GM21786 (cell line): ENCODE data around the gene OLFM1.

Experiments
- ATAC-seq: cut with Tn5 transposase; IDR thresholded peaks from one replicate; pipeline ENCODE4 v1.9.1; 2021; ENCODE audit not compliant: unreplicated experiment

The OLFM1 gene

DNA sequence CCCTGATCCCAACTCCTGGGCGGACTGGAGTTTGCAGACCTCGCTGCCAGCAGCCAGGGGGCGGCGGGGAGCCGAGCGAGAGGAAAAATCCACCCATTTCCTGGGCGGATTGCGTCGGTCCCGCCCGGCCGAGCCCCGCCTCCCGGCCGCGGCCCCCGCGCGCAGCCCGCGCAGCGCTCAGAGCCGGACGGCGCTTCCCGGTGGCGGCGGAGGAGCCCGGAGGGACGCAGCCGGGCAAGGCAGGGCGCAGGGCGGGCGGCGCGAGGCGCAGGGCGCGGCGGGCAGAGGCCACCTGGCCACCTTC, at the start of gene OLFM1:
Gene OLFM1, plus strand, starts transcription at position 180 of the 304 bp plus-strand sequence. CDS start 322 bp downstream, outside the sequence.
- no peak for ATAC-seq

DNA sequence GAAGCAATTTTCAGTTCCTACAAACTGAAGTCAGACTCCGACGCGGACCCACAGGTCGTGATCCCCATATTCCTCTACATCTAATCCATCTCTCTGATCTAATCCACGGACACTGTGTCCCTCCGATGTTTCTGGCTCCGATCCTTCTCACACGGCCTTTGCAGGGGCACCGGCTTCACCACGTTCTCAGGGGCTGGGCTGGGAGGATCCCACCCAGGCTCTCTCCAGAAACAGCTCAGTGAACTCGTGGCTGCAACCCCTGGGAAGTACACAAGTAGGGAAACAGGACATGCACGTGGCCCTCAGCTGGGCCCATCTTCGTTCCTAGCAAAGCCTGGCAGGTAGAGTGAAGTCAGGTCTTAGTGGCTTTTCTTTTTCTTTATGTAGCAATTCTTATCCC, 49.1 kb upstream of the OLFM1 start:
- no peak for ATAC-seq

DNA sequence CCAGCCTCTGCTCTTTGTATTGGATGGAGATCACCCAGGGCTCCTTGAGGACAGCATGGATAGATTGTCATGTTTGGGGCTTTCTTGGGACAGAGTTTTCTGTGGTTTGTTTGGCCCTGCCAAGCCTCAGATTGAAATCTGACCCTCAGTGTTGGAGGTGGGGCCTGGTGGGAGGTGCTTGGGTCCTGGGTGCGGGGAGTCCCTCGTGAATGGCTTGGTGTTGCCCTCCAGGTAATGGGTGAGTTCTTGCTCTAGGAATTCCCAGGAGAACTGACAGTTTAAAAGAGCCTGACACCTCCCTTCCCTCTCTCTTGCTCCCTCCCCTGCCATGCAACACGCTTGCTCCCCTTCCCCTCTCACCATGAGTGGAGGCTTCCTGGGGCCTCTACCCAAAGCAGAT, 48.6 kb upstream of the OLFM1 start:
- no peak for ATAC-seq

DNA sequence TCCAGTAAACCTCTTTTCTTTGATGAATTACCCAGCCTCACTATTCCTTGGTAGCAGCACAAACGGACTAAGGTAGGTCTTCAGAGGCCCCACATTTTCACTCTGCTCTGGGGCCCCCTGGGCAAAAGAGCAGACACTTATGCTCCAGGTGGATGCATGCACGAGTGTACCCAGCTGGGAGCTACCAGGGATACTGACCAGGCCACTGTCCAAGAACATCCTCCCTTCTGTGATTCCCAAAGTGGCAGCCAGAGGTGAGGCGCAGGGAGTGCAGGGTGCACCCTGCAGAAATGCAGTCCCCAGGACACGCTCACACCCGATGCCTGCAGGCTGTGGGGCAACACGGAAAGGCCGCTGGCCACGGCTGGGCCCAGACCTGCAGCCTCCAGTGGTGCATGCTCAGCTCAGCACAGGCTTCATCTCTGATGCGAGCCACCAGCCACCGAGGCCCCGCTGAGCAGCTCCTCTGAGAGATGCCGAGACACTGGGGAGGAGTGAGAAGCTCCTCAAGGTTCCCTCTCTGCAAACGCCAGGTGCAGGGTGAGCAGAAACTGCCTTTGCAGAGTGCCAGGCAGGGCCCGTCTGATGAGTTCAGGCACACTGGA, 48.1 kb upstream of the OLFM1 start:
- ATAC-seq, result no peak

DNA sequence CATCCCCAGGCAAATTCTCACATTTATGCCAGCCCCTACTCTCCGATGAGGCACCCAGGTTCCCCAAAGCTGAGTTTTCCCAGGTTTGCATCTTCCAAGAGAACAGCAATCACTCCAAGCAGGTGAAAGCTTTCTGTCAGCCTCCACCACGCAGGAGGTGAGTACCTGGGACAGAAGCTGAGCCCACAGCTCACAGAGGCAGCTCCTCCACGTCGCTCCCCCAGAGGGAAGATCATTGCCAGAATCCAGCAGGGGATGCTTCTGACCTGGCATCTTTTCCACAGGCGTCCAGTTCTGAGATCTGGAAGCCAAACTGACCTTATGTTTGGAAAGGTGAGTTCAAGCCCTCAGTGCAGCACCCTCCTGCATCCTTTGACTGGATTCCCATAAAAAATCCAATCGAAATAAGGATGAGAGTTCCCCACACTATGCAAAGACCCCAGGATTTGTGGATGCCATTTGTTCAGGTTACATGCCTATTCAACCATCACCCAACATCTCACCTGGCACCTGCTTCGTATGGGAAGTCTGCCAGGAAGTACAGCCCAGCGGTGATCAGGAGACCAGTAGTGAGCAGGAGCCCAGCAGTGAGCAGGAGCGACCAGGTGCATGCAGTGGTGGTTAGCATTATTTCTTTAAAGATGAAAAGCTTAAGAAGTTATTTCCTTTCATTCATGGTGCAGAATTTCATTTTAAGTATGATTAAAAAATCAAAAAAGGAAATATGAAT, 47.4 kb upstream of the OLFM1 start:
- no peak for ATAC-seq

DNA sequence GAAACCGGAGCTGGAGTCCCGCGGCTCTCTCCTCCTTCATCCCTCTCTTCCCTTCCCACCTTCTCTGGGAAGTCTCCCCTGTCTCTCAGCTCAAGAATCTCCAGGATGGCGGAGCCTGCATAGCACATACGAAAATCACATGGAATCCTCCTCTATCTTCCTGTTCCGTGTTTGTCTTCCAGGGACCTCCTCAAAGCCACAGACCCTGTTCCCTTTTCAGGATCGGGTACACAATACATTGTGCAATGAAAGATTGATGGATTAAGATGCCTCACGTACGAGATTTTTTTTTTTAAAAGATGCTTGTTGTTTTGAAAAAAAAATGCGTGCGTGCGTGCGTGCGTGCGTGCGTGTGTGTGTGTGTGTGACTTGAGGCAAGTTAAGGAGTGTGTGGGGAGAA, 46.6 kb upstream of the OLFM1 start:
- no peak for ATAC-seq

DNA sequence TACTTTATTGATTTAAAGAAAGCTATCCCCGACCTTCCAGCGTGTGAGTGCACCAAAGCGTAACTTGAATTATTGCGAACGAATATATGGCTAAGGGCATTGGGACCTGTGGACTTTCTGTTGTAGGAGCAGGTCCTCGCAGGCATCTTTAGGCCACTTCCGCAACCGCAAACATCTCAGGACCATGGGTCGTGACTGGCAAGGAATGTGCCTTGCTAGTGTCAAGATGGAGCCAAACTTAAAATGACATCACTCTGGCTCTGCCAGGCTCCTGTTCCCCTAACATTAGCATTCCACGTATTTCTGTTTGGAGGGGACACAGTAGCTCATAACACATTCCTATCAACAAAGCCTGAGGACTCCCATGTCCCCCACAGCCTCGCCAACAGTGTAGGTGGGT, 44.1 kb upstream of the OLFM1 start:
- no peak for ATAC-seq

DNA sequence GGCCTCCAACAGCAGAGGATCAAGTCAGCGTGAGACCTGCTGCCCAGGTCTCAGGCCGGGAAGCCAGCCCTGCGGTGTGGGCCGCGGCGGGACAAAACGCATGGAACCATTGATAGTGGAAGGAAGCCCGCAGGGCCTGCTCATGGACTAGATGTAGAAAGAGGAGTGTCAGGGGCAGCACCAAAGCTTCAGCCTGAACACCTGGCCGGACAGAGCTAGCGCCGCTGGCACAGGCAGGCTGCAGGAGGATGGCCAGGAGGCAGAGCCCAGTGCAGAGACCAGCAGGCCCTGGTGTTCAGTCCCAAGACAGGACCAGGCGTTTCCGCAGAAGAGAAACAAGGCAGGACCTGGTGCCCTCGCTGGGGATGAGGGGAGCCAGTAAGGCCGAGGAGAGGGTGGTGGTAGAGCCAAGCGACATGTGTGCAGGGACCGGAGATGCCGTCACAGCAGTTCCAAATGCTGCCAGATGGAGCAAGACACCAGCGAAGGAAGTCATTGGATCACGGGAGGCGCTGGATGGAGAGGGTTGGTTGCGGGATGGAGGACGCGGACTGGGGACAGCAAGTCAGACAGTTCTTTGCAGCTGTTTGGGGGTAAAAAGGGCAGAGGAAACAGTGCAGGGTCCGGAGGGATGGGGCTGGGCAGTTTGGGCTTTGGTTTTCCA, 42.1 kb upstream of the OLFM1 start:
- no peak for ATAC-seq

DNA sequence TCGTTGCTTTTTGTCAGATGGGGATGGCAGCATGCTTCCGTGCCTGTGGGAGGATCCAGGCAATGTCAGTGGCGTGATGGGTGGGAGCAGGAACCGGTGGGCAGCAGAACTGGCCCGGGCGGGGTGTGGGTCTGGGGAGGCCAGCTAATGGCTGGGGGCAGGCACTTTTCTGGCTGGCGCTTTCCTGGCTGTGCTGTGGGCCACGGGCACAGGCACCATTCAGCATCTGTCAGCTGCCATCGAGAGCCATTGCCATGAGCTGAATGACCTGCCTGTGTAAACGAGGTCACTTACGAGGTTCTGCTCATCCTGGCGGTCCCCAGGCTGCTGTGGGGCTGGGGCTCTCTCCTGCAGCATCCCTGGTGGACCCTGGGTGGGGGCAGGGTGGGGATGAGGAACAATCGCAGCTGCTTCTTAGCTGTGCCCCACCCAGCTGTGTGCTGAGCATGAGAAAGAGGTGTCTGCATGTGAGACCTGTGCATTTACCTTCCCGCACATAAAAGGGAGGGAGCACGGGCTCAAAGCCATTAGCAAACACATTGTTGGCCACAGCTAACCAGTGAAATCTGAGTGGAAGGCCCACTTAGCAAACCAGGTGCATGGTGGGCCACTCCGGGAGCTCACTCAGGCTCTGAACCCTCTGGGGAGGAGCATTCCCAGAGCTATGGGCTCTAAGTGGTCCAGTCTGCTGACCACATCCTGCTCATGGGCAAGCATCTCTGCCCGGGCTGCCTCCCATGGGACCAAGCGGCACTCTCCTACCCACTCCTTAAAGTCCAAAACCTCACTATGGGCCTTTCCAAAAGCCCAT, 41.3 kb upstream of the OLFM1 start:
- ATAC-seq, result no peak

DNA sequence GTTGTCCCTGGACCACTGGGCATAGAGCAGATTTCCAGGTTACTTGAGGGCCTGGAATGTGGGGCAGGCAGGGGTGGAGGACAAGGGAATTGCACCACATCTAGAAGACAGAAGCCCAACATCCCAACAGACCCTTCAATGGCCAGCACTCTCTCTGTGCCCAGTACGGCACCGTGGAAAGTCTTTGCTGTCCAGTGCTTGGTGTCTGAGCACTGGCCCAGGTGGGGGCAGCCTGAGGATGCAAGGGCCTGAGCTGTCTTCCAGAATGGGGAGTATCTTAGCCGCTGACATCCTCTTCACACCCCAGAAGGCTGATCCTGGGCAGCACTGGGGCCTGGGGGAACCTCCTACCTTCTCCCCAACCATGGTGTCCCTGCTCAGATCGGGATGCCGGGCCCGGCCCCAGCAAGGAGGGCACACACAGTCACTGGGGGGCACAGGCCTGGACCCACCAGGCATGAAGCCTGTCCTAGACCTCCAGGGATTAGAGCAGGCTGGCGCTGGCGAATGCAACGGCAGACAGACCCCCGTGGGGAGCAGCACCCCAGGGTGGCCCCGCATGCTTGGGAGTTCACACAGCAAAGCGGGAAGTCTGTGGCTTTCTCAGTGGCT, 40.6 kb upstream of the OLFM1 start:
- no peak for ATAC-seq

DNA sequence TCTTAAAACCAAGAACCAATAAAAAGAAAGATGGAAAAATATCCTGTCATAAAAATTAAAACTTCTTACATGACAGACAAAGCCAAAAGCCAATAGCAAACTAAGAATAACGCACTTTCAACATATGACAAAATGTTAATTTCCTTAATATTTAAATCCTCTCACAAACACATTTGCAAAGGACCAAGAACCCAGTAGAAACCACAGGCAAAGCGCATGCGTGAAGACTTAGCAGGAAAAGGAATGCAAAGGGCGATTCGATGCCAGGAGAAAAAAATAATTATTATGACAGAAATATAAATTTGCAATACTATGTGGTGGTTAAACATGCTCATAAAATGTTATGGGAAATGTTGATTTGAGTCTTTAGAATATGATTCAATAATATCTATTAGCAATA, 39.9 kb upstream of the OLFM1 start:
- no peak for ATAC-seq

DNA sequence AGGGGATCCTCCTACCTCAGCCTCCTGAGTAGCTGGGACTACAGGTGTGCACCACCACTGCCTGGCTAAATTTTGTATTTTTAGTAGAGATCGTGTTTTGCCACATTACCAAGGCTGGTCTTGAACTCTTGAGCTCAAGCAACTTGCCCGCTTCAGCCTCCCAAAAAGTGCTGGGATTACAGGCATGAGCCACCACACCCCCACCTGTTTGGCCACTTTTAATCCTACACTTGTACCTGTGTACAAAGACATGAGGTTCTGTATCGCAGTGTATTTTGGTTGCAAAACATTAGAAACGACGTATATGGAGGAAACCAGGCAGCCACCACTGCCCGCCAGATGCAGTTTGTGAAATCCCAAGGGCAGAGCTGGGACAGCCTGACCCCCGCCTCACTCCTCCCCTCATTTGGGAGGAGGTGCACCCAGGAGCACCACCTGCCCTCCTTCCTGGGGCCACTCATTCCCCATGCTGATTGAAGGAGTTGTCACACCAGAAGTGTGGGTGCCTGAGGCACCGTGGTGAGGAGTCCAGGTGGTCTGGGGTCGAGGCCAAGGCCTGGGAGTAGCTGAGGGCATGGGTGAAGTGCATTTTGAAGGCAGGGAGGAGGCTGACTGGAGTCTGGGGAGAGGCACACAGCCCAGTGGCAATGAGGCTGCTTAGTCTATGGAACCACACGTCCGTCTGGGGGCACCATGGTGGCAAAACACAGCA, 39.3 kb upstream of the OLFM1 start:
- ATAC-seq, result no peak

DNA sequence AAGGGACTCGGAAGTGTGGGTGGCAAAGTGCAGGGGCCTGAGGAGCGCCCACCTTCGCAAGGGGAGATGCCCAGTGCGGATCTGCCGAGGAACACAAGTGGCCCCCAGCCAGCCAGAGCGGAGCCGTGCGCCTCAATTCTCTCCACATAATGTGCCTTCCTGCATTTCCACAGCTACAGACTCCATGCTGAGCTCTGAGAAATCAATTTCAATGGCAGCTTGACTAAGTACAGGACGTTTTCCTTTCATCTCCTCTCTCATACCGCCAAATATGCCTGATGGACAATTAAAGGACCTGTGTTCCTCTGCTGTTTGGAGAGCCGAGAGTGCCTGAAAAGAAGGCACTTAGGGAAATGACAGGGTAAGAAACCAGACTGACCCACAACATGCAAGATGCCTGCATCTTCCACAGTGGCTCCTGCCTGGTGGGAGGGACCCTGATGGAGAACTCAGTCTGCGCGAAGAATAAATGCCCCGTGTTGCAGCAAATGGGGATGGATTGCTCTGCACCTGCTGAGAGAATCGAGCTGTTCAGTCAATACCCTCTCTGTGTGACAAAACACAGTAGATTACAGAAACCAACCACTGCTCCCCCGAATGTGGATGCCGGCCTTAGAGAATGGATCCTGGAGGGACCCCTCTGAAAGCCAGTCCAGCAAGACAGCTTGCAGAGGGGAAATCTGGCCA, 38.6 kb upstream of the OLFM1 start:
- no peak for ATAC-seq

DNA sequence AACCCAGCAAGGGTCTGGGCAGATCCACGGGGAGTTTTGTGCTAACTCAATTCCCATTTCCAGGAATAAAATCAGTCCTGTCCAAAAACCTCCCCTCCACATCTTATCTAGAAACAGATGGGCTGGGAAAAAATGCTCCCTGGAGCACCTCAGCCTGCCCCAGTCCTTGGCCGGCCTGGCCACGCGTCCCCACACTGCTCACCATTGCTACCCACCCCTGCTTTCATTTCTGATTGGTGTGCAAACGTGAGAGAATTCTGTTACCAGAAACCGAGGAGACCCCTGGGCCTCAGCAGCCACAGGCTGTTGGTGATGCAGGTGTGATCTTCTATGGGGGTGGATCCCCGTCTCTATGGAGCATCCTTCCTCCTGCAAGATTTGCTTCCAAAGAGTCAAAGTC, 38.0 kb upstream of the OLFM1 start:
- ATAC-seq, result no peak

DNA sequence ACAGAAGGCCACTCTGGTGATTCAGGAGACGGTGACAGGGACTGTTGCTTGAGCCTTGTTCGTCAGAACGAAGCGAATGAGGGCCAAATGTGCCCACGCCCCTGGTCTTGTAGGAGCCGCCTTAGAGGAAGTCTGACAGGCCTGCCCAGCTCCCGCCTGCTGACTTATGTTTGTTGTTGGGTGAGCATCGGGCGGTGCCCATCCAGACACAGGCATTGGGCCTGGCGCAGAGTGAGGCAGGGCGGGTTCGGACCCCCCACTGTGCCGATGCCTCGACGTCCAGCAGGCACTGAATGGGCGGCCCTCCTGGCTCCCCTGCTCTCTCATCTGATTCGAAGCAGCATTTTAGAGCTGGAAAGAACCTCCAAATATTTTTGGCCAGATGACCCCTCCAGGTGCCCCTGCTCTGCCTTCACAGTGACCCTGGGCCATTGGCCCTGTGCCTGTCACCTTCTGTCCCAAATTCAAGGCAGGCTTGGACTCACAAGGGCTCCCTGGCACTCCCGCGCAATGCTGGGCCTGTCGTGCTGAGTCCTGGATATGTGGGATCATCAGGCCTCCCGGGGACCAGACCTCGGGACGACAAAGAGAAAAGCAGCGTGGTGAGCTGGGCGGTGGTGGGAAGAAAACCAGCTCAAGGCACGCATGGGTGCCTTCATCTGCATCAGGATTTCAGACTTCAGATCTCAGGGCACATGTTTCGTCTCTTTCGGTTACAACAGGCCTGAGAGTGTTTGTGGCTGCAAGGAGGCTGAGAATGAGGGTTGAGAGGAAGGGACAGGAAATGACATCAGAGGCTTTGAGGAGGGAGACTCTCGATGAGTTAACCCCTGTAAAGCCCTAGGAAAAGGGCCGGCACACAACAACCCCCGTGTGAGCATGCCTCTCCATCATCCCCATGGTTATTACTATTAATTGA, 37.1 kb upstream of the OLFM1 start:
- no peak for ATAC-seq

DNA sequence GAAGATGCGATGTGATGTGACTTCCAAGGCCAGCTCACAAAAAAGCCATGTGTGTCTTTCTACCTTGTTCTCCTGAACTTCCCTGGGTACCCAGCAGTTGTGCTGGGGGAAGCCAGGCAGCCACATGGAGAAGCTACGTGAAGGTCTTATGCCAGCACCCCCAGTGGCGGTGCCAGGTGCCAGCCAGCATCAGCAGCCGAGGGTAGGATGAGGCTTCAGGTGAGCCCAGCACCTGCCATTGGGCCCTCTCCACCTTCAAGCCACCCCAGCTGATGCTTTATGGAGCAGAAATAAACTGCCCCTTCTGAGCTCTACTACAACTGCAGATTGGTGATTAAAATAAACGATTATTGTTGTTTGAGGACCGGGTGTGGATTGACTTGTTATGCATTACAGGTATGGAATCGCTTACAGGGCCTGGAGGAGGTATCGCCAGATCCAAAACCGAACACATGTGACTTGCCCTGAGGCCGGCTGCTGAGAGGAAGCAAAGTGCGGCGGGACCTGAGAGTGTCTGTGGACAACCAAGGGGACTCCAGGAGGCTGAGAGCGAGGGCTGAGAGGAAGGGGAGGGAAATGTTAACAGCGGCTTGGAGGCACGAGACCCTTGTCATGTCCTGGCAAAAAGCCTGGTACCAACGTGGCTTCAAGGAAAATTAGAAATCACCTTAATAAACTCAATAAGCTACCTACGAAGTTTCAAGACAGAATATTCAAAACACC, 36.0 kb upstream of the OLFM1 start:
- ATAC-seq, result no peak

DNA sequence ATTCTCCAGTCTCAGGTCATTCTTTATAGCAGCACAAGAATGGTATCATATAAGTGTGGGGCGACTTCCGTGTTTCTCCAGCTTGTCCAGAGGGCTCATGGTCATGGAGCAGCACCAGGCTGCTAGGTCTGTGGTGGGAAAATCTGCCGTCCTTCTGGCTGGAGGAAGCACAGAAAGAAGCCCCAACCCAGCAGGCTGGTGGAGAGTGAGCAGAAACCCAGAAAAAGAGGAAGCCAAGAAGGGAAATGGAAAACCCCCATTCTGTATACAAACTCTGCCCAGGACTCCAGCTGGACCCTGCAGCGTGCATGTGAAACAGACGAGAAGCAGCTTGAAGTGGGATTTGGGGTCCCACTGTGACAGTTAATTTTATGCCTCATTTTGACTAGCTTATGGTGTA, 34.3 kb upstream of the OLFM1 start:
- no peak for ATAC-seq

DNA sequence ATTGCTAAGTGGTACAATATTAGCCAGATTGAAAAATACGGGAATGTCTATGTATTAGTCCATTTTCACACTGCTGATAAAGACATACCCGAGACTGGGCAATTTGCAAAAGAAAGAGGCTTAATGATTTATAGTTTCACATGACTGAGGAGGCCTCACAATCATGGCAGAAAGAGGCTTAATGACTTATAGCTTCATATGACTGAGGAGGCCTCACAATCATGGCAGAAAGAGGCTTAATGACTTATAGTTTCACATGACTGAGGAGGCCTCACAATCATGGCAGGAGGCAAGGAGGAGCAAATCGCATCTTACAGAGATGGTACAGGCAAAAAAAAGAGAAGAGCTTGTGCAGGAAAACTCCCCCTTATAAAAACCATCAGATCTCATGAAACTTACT, 32.3 kb upstream of the OLFM1 start:
- ATAC-seq, result no peak
